Renal pelvis (tissue), 4 donors: ENCODE data around the gene TMEM229B. TPM values are rescaled to one million over a fixed set of nuclear protein-coding genes. Genes with fewer than 3 reads are reported as not detected.

Experiments used
- DNase-seq: peaks from one replicate; pipeline ENCODE4 v3.0.0-alpha.2; 2013
- polyA plus RNA-seq, 3 donors: library from polyadenylated mRNA; unstranded; fragments of 120-200 nt; gene quantifications; one replicate each; pipeline ENCODE4 v1.2.1, GENCODE V29; 2013; ENCODE audit not compliant: insufficient read length in 3 of 3

Gene TMEM229B
- polyA plus RNA-seq, 3 donors, result 2.8 to 4.3 (median 2.9) TPM

GRCh38 chr14:67425608-67426007, 62.9 kb downstream of the TMEM229B start:
- no peak for DNase-seq

- DNase-seq, result no peak
Measured at GRCh38 chr14:67424539-67424938, 64.0 kb downstream of the TMEM229B start.

GRCh38 chr14:67423424-67423823, 65.1 kb downstream of the TMEM229B start:
- no peak for DNase-seq

GRCh38 chr14:67421356-67422224, 66.9 kb downstream of the TMEM229B start:
- no peak for DNase-seq

Other genes starting within 250 kb of the TMEM229B start
- 100 to 1,000 TPM; 116 to 158 (median 124) TPM for gene PALS1, start 247.3 kb downstream of the TMEM229B start, polyA plus RNA-seq
- gene ATP6V1D, start 128.9 kb downstream of the TMEM229B start, polyA plus RNA-seq, result 100 to 1,000 TPM; 123 to 139 (median 124) TPM
- gene EIF2S1, start 128.4 kb downstream of the TMEM229B start, polyA plus RNA-seq, result 100 to 1,000 TPM in 2 of 3 donors, 10 to 100 TPM in 1; 96.4 to 106 (median 106) TPM
- 1 to 10 TPM; 1.3 to 3.1 (median 2.2) TPM for gene PLEK2, start 76.6 kb downstream of the TMEM229B start, polyA plus RNA-seq
- 10 to 100 TPM; 39.1 to 84.5 (median 77.5) TPM for gene PLEKHH1, start 44.6 kb upstream of the TMEM229B start, polyA plus RNA-seq
- 10 to 100 TPM; 37.8 to 44.1 (median 40.5) TPM for gene PIGH, start 111.5 kb upstream of the TMEM229B start, polyA plus RNA-seq
- gene ARG2, start 131.2 kb upstream of the TMEM229B start, polyA plus RNA-seq, result 10 to 100 TPM in 2 of 3 donors, 1 to 10 TPM in 1; 7.7 to 20.6 (median 11.6) TPM
- 100 to 1,000 TPM; 101 to 119 (median 118) TPM for gene VTI1B, start 185.9 kb upstream of the TMEM229B start, polyA plus RNA-seq
- gene RDH11, start 207.0 kb upstream of the TMEM229B start, polyA plus RNA-seq, result 100 to 1,000 TPM; 105 to 122 (median 111) TPM
- gene RDH12, start 213.2 kb upstream of the TMEM229B start, polyA plus RNA-seq, result 1 to 10 TPM in 1 of 3 donors, under 1 TPM in 2; 0.40 to 1.2 (median 0.46) TPM